ENCODE data around the gene PIM1.

Gene PIM1

GRCh38 chr6:37218061-37218460 lies 48.1 kb downstream of the PIM1 start:
- no peak for DNase-seq (ENCODE audit: extremely low read depth in 1 of 2, low read depth in 1 of 2)

DNA sequence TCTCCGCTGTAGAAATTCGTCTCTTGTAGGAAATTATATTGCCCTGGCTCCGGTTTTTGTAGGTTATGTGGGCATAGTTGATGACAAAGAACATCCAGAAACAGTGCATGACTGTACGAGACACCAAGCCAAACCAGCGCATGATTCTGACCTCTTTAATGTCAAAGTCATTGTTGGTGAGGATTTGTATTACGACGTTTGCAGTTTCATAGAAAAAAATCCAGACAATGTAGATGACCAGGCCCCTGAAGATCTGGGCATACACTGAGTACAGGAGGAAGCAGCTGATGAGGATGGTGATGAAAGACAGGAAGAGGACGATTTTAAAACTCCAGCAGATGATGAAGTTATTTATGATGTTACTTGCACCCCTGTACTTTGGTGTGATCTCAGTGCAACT lies 48.6 kb downstream of the PIM1 start:
- DNase-seq (ENCODE audit: extremely low read depth in 1 of 2, low read depth in 1 of 2), result no peak

- DNase-seq (ENCODE audit: extremely low read depth in 1 of 2, low read depth in 1 of 2), result no peak
Observed at GRCh38 chr6:37221585-37222124, 51.7 kb downstream of the PIM1 start.

DNA sequence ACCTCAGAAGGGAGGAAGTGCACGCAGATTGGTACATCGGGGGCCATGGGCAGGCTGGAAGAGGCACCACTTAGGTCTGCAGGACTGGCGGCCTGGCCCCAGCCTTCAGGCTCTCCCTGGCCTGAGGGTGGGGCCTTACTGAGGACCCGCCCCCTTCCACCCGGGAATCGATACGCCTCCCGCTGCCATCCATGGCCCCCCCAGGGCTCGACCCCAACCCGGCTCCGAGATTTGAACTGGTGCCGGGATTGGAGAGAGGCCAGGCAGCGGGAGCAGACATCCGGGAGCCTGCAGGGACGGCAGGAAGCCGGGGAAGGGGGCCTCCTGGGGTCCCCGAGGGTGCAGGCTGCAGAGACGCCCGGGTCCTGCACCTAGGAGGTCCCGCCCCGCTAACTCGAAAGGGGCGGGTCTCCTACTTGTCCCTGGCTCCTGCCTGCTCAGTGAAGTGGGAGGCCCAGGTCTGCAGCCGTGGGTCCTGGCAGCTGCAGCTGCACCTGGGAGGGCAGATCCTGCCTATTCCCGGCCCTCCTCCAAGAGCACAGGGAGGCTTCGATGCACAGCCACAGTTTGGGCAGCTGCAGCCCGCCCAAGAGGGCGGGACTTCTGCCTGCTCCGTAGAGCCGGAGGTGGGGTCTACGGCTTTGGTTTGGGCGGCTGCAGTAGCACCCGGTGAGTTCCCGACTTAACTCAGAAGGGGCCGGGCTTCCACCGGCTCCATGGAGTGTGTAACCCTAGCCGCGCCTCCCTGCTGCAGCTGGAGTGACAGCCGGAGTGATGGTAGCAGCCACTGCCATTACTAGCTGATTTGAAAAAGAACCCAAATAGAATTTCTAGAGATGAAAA lies 52.4 kb downstream of the PIM1 start:
- DNase-seq (ENCODE audit: extremely low read depth in 1 of 2, low read depth in 1 of 2), result peak in 1 of 2 donors; percentile 47

GRCh38 chr6:37222992-37223391 lies 53.0 kb downstream of the PIM1 start:
- DNase-seq (ENCODE audit: extremely low read depth in 1 of 2, low read depth in 1 of 2), result no peak
